PC-9 (cell line): ENCODE results near the gene CD177.

Experiments
- EZH2 ChIP-seq: fragments of 200-600 bp; sonication (generic); IDR thresholded peaks from 2 replicates; pipeline ENCODE4 v1.8.0; 2017; ENCODE audit warnings: antibody characterized with exemption, low read depth
- TF ChIP-seq, protein P1 (sequence below): fragments of 200-600 bp; sonication (generic); conservative IDR thresholded peaks from 2 replicates; pipeline ENCODE4 v1.6.1; 2017; ENCODE audit warnings: mixed run types, antibody characterized with exemption, mild to moderate bottlenecking, moderate library complexity

DNA sequence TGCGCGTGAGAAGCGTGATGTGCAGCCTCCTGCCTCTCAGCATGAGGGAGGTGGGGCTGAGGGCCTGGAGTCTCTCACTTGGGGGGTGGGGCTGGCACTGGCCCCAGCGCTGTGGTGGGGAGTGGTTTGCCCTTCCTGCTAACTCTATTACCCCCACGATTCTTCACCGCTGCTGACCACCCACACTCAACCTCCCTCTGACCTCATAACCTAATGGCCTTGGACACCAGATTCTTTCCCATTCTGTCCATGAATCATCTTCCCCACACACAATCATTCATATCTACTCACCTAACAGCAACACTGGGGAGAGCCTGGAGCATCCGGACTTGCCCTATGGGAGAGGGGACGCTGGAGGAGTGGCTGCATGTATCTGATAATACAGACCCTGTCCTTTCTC, 8.7 kb downstream of the CD177 start:
- TF ChIP-seq, protein P1, sequence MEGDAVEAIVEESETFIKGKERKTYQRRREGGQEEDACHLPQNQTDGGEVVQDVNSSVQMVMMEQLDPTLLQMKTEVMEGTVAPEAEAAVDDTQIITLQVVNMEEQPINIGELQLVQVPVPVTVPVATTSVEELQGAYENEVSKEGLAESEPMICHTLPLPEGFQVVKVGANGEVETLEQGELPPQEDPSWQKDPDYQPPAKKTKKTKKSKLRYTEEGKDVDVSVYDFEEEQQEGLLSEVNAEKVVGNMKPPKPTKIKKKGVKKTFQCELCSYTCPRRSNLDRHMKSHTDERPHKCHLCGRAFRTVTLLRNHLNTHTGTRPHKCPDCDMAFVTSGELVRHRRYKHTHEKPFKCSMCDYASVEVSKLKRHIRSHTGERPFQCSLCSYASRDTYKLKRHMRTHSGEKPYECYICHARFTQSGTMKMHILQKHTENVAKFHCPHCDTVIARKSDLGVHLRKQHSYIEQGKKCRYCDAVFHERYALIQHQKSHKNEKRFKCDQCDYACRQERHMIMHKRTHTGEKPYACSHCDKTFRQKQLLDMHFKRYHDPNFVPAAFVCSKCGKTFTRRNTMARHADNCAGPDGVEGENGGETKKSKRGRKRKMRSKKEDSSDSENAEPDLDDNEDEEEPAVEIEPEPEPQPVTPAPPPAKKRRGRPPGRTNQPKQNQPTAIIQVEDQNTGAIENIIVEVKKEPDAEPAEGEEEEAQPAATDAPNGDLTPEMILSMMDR: no peak
- TF ChIP-seq EZH2: no peak
